H9 (cell line): ENCODE results near the gene SREBF2. TPM values are rescaled to one million over a fixed set of nuclear protein-coding genes. Genes with fewer than 3 reads are reported as not detected.

Experiments used
- DNase-seq: peaks from one replicate; pipeline ENCODE4 v3.0.0-alpha.2; 2017
- H2AFZ ChIP-seq: one replicate; pipeline ENCODE4 v1.6.1; 2013; ENCODE audit warnings: mild to moderate bottlenecking, low read length, control low read depth, moderate library complexity
- H2AK5ac ChIP-seq: 2 replicates; pipeline ENCODE4 v1.6.1; 2013; ENCODE audit warnings: low read length, control low read depth, mixed read lengths; ENCODE audit not compliant: insufficient read length
- H2BK120ac ChIP-seq: one replicate; pipeline ENCODE4 v1.6.1; 2013; ENCODE audit warnings: low read depth, mild to moderate bottlenecking, low read length, control low read depth, inconsistent platforms; ENCODE audit not compliant: poor library complexity, severe bottlenecking
- H2BK12ac ChIP-seq: 2 replicates; pipeline ENCODE4 v1.6.1; 2013; ENCODE audit warnings: low read length, control low read depth, mixed read lengths, low read depth; ENCODE audit not compliant: insufficient read length
- H2BK15ac ChIP-seq: 2 replicates; pipeline ENCODE4 v1.6.1; 2013; ENCODE audit warnings: low read depth, low read length, control low read depth
- H2BK20ac ChIP-seq: one replicate; pipeline ENCODE4 v1.6.1; 2013; ENCODE audit warnings: low read depth, mild to moderate bottlenecking, low read length, control low read depth, inconsistent platforms; ENCODE audit not compliant: poor library complexity, severe bottlenecking
- H2BK5ac ChIP-seq: 2 replicates; pipeline ENCODE4 v1.6.1; 2013; ENCODE audit warnings: low read length, control low read depth, mixed read lengths; ENCODE audit not compliant: insufficient read length
- H3K14ac ChIP-seq: 2 replicates; pipeline ENCODE4 v1.6.1; 2013; ENCODE audit warnings: low read length, control low read depth; ENCODE audit not compliant: insufficient read depth
- H3K18ac ChIP-seq: 2 replicates; pipeline ENCODE4 v1.6.1; 2013; ENCODE audit warnings: low read depth, mild to moderate bottlenecking, mixed read lengths, low read length, control low read depth; ENCODE audit not compliant: insufficient read length
- H3K23ac ChIP-seq: 2 replicates; pipeline ENCODE4 v1.6.1; 2013; ENCODE audit warnings: low read length, control low read depth, mixed read lengths, low read depth; ENCODE audit not compliant: insufficient read length
- H3K23me2 ChIP-seq: 2 replicates; pipeline ENCODE4 v1.6.1; 2013; ENCODE audit warnings: low read depth, mild to moderate bottlenecking, mixed read lengths, low read length, control low read depth; ENCODE audit not compliant: insufficient read length, poor library complexity, severe bottlenecking
- H3K27ac ChIP-seq: 2 replicates; pipeline ENCODE4 v1.5.1; 2013; ENCODE audit warnings: low read length, control low read depth, mixed read lengths, low read depth; ENCODE audit not compliant: insufficient read length
- H3K27me3 ChIP-seq: 2 replicates; pipeline ENCODE4 v1.6.1; 2013; ENCODE audit warnings: low read length, control low read depth, inconsistent platforms; ENCODE audit not compliant: insufficient read depth
- H3K4ac ChIP-seq: 2 replicates; pipeline ENCODE4 v1.6.1; 2013; ENCODE audit warnings: low read depth, mild to moderate bottlenecking, control low read depth, inconsistent platforms, low read length, moderate library complexity
- H3K4me1 ChIP-seq: 2 replicates; pipeline ENCODE4 v1.6.1; 2013; ENCODE audit warnings: low read length, control low read depth, inconsistent platforms; ENCODE audit not compliant: insufficient read depth
- H3K4me2 ChIP-seq: 2 replicates; pipeline ENCODE4 v1.6.1; 2013; ENCODE audit warnings: low read length, control low read depth, mixed read lengths; ENCODE audit not compliant: insufficient read length, insufficient read depth
- H3K56ac ChIP-seq: 2 replicates; pipeline ENCODE4 v1.6.1; 2013; ENCODE audit warnings: low read depth, mild to moderate bottlenecking, mixed read lengths, low read length, control low read depth; ENCODE audit not compliant: insufficient read length
- H3K79me1 ChIP-seq: 2 replicates; pipeline ENCODE4 v1.6.1; 2013; ENCODE audit warnings: low read depth, mild to moderate bottlenecking, moderate library complexity, low read length, control low read depth, inconsistent platforms; ENCODE audit not compliant: insufficient read depth, poor library complexity, severe bottlenecking
- H3K79me2 ChIP-seq: 2 replicates; pipeline ENCODE4 v1.6.1; 2013; ENCODE audit warnings: low read length, control low read depth, inconsistent platforms; ENCODE audit not compliant: insufficient read depth
- H3K9ac ChIP-seq: 2 replicates; pipeline ENCODE4 v1.6.1; 2013; ENCODE audit warnings: low read length, control low read depth, mixed read lengths; ENCODE audit not compliant: insufficient read length; ENCODE audit errors: extremely low read depth
- H3K9me3 ChIP-seq: one replicate; pipeline ENCODE4 v1.6.1; 2013; ENCODE audit warnings: low read depth, low read length, inconsistent platforms; ENCODE audit not compliant: control insufficient read depth
- H3T11ph ChIP-seq: one replicate; pipeline ENCODE4 v1.6.1; 2013; ENCODE audit warnings: mild to moderate bottlenecking, low read length, control low read depth, inconsistent platforms
- H4K20me1 ChIP-seq: one replicate; pipeline ENCODE4 v1.6.1; 2013; ENCODE audit not compliant: control insufficient read depth, insufficient read length, insufficient read depth
- H4K5ac ChIP-seq: 2 replicates; pipeline ENCODE4 v1.6.1; 2013; ENCODE audit warnings: low read depth, mild to moderate bottlenecking, mixed read lengths, low read length, control low read depth; ENCODE audit not compliant: insufficient read length
- H4K8ac ChIP-seq: replicated peaks from 2 replicates; pipeline ENCODE4 v1.6.1; 2013; ENCODE audit warnings: low read length, control low read depth, mixed read lengths, low read depth; ENCODE audit not compliant: insufficient read length
- H4K91ac ChIP-seq: 2 replicates; pipeline ENCODE4 v1.6.1; 2013; ENCODE audit warnings: low read depth, mild to moderate bottlenecking, moderate library complexity, mixed read lengths, low read length, control low read depth; ENCODE audit not compliant: insufficient read length
- H3K27ac Mint-ChIP-seq, 3 experiments: 2 replicates in 2 of 3; 3 replicates in 1 of 3; pipeline ENCODE4 v1.8.0; 2020 to 2021; ENCODE audit warnings: mixed read lengths in 3 of 3, mild to moderate bottlenecking in 1 of 3, moderate library complexity in 1 of 3
- H3K27me3 Mint-ChIP-seq: 2 replicates; pipeline ENCODE4 v1.8.0; 2021; ENCODE audit warnings: low read depth, mild to moderate bottlenecking, moderate library complexity, mixed read lengths
- H3K36me3 Mint-ChIP-seq, 3 experiments: 2 replicates in 2 of 3; 3 replicates in 1 of 3; pipeline ENCODE4 v1.8.0; 2020 to 2021; ENCODE audit warnings: low read depth in 3 of 3, mixed read lengths in 3 of 3; ENCODE audit not compliant: insufficient read depth in 1 of 3
- H3K4me1 Mint-ChIP-seq, 2 experiments: 2 replicates each; pipeline ENCODE4 v1.8.0; 2020; ENCODE audit warnings: mixed read lengths in 2 of 2
- H3K4me3 Mint-ChIP-seq, 2 experiments: 2 replicates in 1 of 2; 3 replicates in 1 of 2; pipeline ENCODE4 v1.8.0; 2020 to 2021; ENCODE audit warnings: mild to moderate bottlenecking in 2 of 2, mixed read lengths in 2 of 2, moderate library complexity in 1 of 2
- H3K9me3 Mint-ChIP-seq, 2 experiments: 2 replicates in 1 of 2; 3 replicates in 1 of 2; pipeline ENCODE4 v1.8.0; 2020; ENCODE audit warnings: mild to moderate bottlenecking in 2 of 2, mixed read lengths in 2 of 2, moderate library complexity in 1 of 2
- WGBS: extraction: QIAGEN DNeasy Blood & Tissue Kit; methylation state at CpG from one replicate; pipeline ENCODE4 v1.1.7; 2013; ENCODE audit warnings: missing lambda C conversion rate, low lambda C conversion rate, mixed read lengths; ENCODE audit not compliant: insufficient read length; ENCODE audit errors: extremely low coverage; 5-methylcytosine and 5-hydroxymethylcytosine counted together
- total RNA-seq: library from RNA; stranded (reverse); gene quantifications from 2 replicates; pipeline ENCODE4 v1.2.1, GENCODE V29; 2021
- TF ChIP-seq, protein P1 (sequence below): fragments of 200-600 bp; sonication (generic); conservative IDR thresholded peaks from 3 replicates; pipeline ENCODE4 v1.8.0; 2021; ENCODE audit warnings: antibody characterized with exemption, mild to moderate bottlenecking

SREBF2 gene
- total RNA-seq, 1 experiment from 2014 or later: 146 TPM

DNA sequence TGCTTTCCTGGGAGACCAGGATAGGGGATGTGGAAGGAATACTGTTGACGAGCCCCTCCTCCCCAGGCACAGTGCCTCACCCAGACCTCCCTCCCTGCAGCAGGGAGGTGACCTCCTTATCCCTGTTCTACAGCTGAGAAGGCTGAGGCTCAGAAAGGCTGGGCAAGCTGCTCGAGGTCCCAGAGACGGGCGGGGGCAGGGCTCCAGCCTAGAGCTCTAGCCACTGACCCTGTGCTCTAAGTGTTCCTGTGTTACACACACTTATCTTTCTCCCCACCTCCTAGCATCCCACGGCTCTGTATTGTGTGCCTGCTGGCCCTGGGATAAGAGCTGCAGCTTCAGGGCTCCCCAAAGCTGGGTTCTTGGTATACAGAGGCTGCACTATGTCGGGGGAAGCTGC is 24.5 kb upstream of the SREBF2 start:
- Histone ChIP-seq H2AFZ (no peak overlapping the region), H3K27ac (no peak overlapping the region), H3K14ac (no peak overlapping the region), H3K79me2 (0 out of 2 replicates have a peak, but pooled peaks cover 3% of the 10 kb centered on the region), H3T11ph (no peak overlapping the region), H3K4ac (no peak overlapping the region), H3K18ac (no peak overlapping the region), H3K4me1 (no peaks in the 10 kb centered on the region), H3K27me3 (no peaks in the 10 kb centered on the region), H4K8ac (no peak overlapping the region), H2BK12ac (no peak overlapping the region), H2BK20ac (no peak overlapping the region), H2BK5ac (no peak overlapping the region), H4K91ac (no peak overlapping the region), H3K79me1 (peaks cover 4% of the 10 kb centered on the region), H3K23ac (no peak overlapping the region), H2BK15ac (no peak overlapping the region), H3K4me2 (no peak overlapping the region), H3K56ac (no peak overlapping the region), H2BK120ac (no peak overlapping the region), H3K9ac (no peak overlapping the region), H2AK5ac (no peak overlapping the region), H4K5ac (no peak overlapping the region), H3K23me2 (no peaks in the 10 kb centered on the region), H4K20me1 (no peaks in the 10 kb centered on the region), H3K9me3 (no peaks in the 10 kb centered on the region)
- WGBS: no CpG with 5 or more reads among the region's 6 CpGs
- H3K27ac Mint-ChIP-seq: no peak overlapping the region
- TF ChIP-seq, protein P1, sequence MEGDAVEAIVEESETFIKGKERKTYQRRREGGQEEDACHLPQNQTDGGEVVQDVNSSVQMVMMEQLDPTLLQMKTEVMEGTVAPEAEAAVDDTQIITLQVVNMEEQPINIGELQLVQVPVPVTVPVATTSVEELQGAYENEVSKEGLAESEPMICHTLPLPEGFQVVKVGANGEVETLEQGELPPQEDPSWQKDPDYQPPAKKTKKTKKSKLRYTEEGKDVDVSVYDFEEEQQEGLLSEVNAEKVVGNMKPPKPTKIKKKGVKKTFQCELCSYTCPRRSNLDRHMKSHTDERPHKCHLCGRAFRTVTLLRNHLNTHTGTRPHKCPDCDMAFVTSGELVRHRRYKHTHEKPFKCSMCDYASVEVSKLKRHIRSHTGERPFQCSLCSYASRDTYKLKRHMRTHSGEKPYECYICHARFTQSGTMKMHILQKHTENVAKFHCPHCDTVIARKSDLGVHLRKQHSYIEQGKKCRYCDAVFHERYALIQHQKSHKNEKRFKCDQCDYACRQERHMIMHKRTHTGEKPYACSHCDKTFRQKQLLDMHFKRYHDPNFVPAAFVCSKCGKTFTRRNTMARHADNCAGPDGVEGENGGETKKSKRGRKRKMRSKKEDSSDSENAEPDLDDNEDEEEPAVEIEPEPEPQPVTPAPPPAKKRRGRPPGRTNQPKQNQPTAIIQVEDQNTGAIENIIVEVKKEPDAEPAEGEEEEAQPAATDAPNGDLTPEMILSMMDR: no peak
- peaks cover 8 to 14% of the 10 kb centered on the region in 2 experiments for H3K4me1 Mint-ChIP-seq
- no peaks in the 10 kb centered on the region for H3K9me3 Mint-ChIP-seq
- no peaks in the 10 kb centered on the region for H3K27me3 Mint-ChIP-seq
- H3K36me3 Mint-ChIP-seq: peaks cover 2 to 31% (median 28%) of the 10 kb centered on the region in 3 experiments; a peak in 6 of 7 replicates
- no peak for DNase-seq
- no peak overlapping the region for H3K4me3 Mint-ChIP-seq
